ENCODE measurements around the gene ST3GAL2.

DNA sequence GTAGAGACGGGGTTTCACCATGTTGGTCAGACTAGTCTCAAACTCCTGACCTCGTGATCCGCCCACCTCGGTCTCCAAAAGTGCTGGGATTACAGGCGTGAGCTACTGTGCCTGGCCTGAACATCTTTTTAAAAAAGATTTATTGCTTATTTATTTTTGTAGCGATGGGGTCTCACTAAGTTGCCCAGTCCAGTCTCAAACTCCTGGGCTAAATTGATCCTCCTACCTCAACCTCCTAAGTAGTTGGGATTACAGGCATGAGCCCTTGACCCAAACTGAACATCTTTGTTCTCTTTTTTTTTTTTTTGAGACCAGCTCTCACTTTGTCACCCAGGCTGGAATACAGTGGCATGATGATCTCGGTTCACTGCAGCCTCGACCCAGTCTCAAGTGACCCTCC, 64.7 kb downstream of the ST3GAL2 start:
- TF ChIP-seq, protein P1, sequence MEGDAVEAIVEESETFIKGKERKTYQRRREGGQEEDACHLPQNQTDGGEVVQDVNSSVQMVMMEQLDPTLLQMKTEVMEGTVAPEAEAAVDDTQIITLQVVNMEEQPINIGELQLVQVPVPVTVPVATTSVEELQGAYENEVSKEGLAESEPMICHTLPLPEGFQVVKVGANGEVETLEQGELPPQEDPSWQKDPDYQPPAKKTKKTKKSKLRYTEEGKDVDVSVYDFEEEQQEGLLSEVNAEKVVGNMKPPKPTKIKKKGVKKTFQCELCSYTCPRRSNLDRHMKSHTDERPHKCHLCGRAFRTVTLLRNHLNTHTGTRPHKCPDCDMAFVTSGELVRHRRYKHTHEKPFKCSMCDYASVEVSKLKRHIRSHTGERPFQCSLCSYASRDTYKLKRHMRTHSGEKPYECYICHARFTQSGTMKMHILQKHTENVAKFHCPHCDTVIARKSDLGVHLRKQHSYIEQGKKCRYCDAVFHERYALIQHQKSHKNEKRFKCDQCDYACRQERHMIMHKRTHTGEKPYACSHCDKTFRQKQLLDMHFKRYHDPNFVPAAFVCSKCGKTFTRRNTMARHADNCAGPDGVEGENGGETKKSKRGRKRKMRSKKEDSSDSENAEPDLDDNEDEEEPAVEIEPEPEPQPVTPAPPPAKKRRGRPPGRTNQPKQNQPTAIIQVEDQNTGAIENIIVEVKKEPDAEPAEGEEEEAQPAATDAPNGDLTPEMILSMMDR (IDR thresholded peaks at IDR 0.05; ENCODE audit: insufficient read depth, low read length, poor library complexity, severe bottlenecking), result no peak
- TF ChIP-seq EZH2phosphoT487 (conservative IDR thresholded peaks at IDR 0.05; ENCODE audit: low read length), result no peak
